ENCODE results near the gene VPS4A. TPM values are rescaled to one million over a fixed set of nuclear protein-coding genes. Genes with fewer than 3 reads are reported as not detected.

Gene VPS4A
- total RNA-seq, 1 donor from 2014 or later = 38.1 TPM

- H3K27me3 ChIP-seq (ENCODE audit: control insufficient read depth, insufficient read depth, low read length) = no peaks in the 10 kb centered on the region
- H3K36me3 ChIP-seq (ENCODE audit: control insufficient read depth, insufficient read depth, low read length) = peaks cover 9% of the 10 kb centered on the region
- no peak for DNase-seq (ENCODE audit: low read depth)
- no peak overlapping the region for H3K4me3 ChIP-seq (ENCODE audit: low read depth, low read length)
- TF ChIP-seq CTCF (IDR thresholded peaks at IDR 0.05; ENCODE audit: insufficient read depth, low read length, poor library complexity, severe bottlenecking) = no peak
Observed at GRCh38 chr16:69316595-69317034, 5.5 kb downstream of the VPS4A start.

GRCh38 chr16:69318177-69318910 is 7.2 kb downstream of the VPS4A start:
- TF ChIP-seq CTCF (IDR thresholded peaks at IDR 0.05; ENCODE audit: insufficient read depth, low read length, poor library complexity, severe bottlenecking) = no peak
- no peak for DNase-seq (ENCODE audit: low read depth)
- H3K27me3 ChIP-seq (ENCODE audit: control insufficient read depth, insufficient read depth, low read length) = no peaks in the 10 kb centered on the region
- H3K4me3 ChIP-seq (ENCODE audit: low read depth, low read length) = no peak overlapping the region
- peaks cover 15% of the 10 kb centered on the region for H3K36me3 ChIP-seq (ENCODE audit: control insufficient read depth, insufficient read depth, low read length)

- TF ChIP-seq CTCF (IDR thresholded peaks at IDR 0.05; ENCODE audit: insufficient read depth, low read length, poor library complexity, severe bottlenecking) = no peak
- Histone ChIP-seq H3K36me3 (ENCODE audit: control insufficient read depth, insufficient read depth, low read length) (peaks cover 17% of the 10 kb centered on the region), H3K4me3 (ENCODE audit: low read depth, low read length) (no peak overlapping the region), H3K27me3 (ENCODE audit: control insufficient read depth, insufficient read depth, low read length) (no peaks in the 10 kb centered on the region)
- no peak for DNase-seq (ENCODE audit: low read depth)
Observed at GRCh38 chr16:69318911-69319289, 7.8 kb downstream of the VPS4A start.

GRCh38 chr16:69319381-69319780 is 8.2 kb downstream of the VPS4A start:
- Histone ChIP-seq H3K36me3 (ENCODE audit: control insufficient read depth, insufficient read depth, low read length) (peaks cover 15% of the 10 kb centered on the region), H3K27me3 (ENCODE audit: control insufficient read depth, insufficient read depth, low read length) (no peaks in the 10 kb centered on the region), H3K4me3 (ENCODE audit: low read depth, low read length) (no peak overlapping the region)
- TF ChIP-seq CTCF (IDR thresholded peaks at IDR 0.05; ENCODE audit: insufficient read depth, low read length, poor library complexity, severe bottlenecking) = no peak
- DNase-seq (ENCODE audit: low read depth) = no peak

GRCh38 chr16:69319826-69320739 is 8.9 kb downstream of the VPS4A start:
- H3K27me3 ChIP-seq (ENCODE audit: control insufficient read depth, insufficient read depth, low read length) = no peaks in the 10 kb centered on the region
- TF ChIP-seq CTCF (IDR thresholded peaks at IDR 0.05; ENCODE audit: insufficient read depth, low read length, poor library complexity, severe bottlenecking) = no peak
- no peak for DNase-seq (ENCODE audit: low read depth)
- no peak overlapping the region for H3K4me3 ChIP-seq (ENCODE audit: low read depth, low read length)
- H3K36me3 ChIP-seq (ENCODE audit: control insufficient read depth, insufficient read depth, low read length) = peaks cover 15% of the 10 kb centered on the region

Measured in kidney epithelial cell (primary cell).